ENCODE results near the gene C19orf81.

- TF ChIP-seq CTCF (IDR thresholded peaks at IDR 0.05 in 4 of 5, conservative IDR thresholded peaks at IDR 0.05 in 1 of 5), result no peak
- no peak for TF ChIP-seq POLR2A (IDR thresholded peaks at IDR 0.05)
Measured at GRCh38 chr19:50670102-50670380, 20.8 kb downstream of the C19orf81 start.
